KOPT-K1 (cell line): ENCODE measurements around the gene CCDC144A.
"Not testable (repeated sequence)": the region's sequence is repeated elsewhere in the genome, so short reads cannot be mapped to it uniquely, and the experiment has no call there.

Source experiments
- H3K27ac ChIP-seq: fragments of 200-600 bp; sonication (generic); 2 replicates; pipeline ENCODE4 v1.5.1; 2016; ENCODE audit warnings: antibody characterized with exemption, mild to moderate bottlenecking, low read depth, low read length; ENCODE audit not compliant: poor library complexity, severe bottlenecking
- H3K36me3 ChIP-seq: fragments of 200-600 bp; sonication (generic); 2 replicates; pipeline ENCODE4 v1.5.1; 2017; ENCODE audit warnings: antibody characterized with exemption, mild to moderate bottlenecking, low read length, moderate library complexity; ENCODE audit not compliant: insufficient read depth
- H3K9me3 ChIP-seq: fragments of 200-600 bp; sonication (generic); 2 replicates; pipeline ENCODE4 v1.5.1; 2017; ENCODE audit warnings: antibody characterized with exemption, low read length, mild to moderate bottlenecking; ENCODE audit not compliant: insufficient read depth, poor library complexity, severe bottlenecking

The CCDC144A gene, protein sequence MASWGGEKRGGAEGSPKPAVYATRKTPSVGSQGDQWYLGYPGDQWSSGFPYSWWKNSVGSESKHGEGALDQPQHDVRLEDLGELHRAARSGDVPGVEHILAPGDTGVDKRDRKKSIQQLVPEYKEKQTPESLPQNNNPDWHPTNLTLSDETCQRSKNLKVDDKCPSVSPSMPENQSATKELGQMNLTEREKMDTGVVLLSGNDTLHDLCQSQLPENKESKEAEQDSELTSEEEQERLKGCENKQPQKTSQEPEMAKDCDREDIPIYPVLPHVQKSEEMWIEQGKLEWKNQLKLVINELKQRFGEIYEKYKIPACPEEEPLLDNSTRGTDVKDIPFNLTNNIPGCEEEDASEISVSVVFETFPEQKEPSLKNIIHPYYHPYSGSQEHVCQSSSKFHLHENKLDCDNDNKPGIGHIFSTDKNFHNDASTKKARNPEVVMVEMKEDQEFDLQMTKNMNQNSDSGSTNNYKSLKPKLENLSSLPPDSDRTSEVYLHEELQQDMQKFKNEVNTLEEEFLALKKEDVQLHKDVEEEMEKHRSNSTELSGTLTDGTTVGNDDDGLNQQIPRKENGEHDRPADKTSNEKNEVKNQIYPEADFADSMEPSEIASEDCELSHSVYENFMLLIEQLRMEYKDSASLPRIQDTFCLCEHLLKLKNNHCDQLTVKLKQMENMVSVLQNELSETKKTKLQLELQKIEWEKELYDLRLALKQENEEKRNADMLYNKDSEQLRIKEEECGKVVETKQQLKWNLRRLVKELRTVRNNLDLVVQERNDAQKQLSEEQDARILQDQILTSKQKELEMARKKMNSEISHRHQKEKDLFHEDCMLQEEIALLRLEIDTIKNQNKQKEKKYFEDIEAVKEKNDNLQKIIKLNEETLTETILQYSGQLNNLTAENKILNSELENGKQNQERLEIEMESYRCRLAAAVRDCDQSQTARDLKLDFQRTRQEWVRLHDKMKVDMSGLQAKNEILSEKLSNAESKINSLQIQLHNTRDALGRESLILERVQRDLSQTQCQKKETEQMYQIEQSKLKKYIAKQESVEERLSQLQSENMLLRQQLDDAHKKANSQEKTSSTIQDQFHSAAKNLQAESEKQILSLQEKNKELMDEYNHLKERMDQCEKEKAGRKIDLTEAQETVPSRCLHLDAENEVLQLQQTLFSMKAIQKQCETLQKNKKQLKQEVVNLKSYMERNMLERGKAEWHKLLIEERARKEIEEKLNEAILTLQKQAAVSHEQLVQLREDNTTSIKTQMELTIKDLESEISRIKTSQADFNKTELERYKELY (N-terminal part only)

GRCh38 chr17:16689731-16690281, at the start of gene CCDC144A:
TSS of gene CCDC144A (plus strand) at chr17:16690241. CDS start at chr17:16690401, 160 bp downstream.
- not testable (repeated sequence) for H3K36me3 ChIP-seq, H3K27ac ChIP-seq, H3K9me3 ChIP-seq

DNA sequence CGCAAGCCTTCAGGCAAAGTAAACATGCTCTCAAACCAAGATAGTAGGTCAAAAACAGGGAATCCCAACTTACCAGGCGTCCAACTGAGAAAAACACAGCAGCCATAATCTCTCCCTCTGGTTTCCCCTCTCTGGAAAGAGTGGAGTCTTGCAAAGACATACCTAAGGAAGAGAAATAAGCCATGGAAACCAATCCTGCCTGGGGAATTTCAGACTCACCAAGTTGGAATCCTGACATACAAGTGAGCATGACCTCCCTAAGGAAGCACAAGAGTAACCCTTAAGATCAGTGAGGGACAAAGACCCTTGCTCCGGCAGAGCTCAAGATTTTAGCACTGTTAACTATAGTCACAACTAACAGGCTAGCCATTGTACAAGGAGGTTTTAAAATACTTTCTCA, 40.5 kb upstream of the CCDC144A start:
- Histone ChIP-seq H3K9me3 (no peaks in the 10 kb centered on the region), H3K36me3 (peaks cover 14% of the 10 kb centered on the region; the same call in 1 of the 2 replicates), H3K27ac (no peak overlapping the region)

- Histone ChIP-seq H3K9me3 (no peaks in the 10 kb centered on the region), H3K27ac (no peak overlapping the region), H3K36me3 (peaks cover 5% of the 10 kb centered on the region; the same call in 1 of the 2 replicates)
Measured at GRCh38 chr17:16652252-16652651, 37.8 kb upstream of the CCDC144A start.

GRCh38 chr17:16652847-16653366, 37.1 kb upstream of the CCDC144A start:
- Histone ChIP-seq H3K27ac (peak overlapping the region; percentile 76), H3K36me3 (peaks cover 5% of the 10 kb centered on the region; the same call in 1 of the 2 replicates), H3K9me3 (no peaks in the 10 kb centered on the region)

DNA sequence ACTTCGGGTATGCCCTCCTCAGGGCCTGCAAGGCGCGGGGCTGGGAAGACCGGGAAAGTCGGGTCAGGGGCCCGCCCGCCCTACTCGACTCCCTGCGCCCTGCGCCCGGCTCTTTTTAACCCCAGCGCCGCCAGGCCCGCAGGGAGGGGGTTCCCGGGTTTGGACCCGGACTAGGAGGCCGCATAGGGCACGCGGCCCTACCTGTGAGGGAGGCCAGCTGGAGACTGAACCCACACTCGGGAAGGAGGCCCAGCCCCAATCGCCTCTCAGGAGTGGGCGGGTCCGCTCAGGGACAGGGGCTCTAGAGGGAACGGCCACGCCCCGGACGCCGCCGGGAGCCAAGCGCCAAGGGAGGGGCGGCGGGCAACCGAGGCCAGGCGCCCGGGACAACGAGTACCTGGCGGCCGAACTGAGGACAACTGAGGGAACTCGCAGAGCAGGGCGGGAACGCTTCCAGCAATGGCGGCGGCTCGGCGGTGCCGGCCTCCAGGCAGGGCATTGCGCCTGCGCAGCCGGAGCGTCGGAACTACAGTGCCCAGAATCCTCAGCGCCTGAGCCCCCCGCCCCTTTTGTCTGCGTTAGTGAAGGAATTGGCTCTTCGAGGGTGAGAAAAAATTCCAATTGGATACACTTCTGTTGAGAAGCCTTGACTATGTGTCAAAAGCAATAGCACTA, 36.5 kb upstream of the CCDC144A start, which contains the start of gene ZNF624:
Gene ZNF624 (minus strand): TSS at position 484 of the 675 bp plus-strand sequence.
- H3K27ac ChIP-seq, result peak within 1 kb of the TSS; percentile 76
- no peaks in the 10 kb centered on the region for H3K9me3 ChIP-seq
- peaks cover 5% of the 10 kb centered on the region; the same call in 1 of the 2 replicates for H3K36me3 ChIP-seq

DNA sequence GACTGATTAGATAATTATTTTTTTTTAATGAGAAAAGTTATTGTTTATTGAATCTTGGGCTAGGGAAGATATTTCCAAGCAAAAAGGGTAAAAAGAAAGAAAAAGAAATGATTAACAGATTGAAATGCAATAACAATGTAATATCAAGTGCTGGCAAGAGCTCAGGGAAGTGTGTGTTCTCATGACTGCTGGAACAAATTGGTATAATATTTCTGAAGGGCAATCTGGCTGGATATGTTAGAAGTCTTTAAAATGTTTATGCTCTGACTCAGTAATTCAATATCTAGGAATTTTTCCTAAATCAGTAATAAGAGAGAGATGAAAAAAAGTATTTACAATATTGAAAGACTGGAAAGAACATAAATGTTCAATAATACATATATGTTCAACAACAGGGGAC, 28.8 kb upstream of the CCDC144A start:
- no peaks in the 10 kb centered on the region for H3K36me3 ChIP-seq
- H3K27ac ChIP-seq, result no peak overlapping the region

DNA sequence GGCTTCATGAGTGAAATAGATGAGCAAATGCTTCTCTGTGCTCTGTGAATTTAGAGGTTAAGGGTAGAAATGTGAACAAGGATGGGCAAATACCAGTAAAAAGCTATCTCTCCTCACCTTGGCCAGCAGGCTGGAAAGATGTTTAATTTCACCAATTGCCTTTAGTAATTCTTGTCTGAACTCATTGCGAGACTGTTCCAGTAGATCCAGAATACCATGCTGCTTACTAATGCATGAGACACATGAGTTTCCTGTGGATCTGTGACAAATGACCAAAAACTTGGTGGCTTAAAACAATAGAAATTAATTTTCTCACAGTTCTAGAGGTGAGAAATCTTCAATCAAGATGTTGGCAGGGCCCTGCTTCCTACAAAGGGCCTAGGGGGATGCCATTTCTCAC, 27.1 kb upstream of the CCDC144A start:
- no peak overlapping the region for H3K27ac ChIP-seq
- no peaks in the 10 kb centered on the region for H3K36me3 ChIP-seq
- H3K9me3 ChIP-seq, result peaks cover 4% of the 10 kb centered on the region

More for the DNA sequence above, 28.8 kb upstream of the CCDC144A start:
- peaks cover 4% of the 10 kb centered on the region for H3K9me3 ChIP-seq

- H3K27ac ChIP-seq, H3K9me3 ChIP-seq, H3K36me3 ChIP-seq: not testable (repeated sequence)
Measured at GRCh38 chr17:16666553-16666906, 23.5 kb upstream of the CCDC144A start.

- H3K9me3 ChIP-seq, H3K27ac ChIP-seq, H3K36me3 ChIP-seq: not testable (repeated sequence)
Measured at GRCh38 chr17:16666907-16667636, 23.0 kb upstream of the CCDC144A start.

DNA sequence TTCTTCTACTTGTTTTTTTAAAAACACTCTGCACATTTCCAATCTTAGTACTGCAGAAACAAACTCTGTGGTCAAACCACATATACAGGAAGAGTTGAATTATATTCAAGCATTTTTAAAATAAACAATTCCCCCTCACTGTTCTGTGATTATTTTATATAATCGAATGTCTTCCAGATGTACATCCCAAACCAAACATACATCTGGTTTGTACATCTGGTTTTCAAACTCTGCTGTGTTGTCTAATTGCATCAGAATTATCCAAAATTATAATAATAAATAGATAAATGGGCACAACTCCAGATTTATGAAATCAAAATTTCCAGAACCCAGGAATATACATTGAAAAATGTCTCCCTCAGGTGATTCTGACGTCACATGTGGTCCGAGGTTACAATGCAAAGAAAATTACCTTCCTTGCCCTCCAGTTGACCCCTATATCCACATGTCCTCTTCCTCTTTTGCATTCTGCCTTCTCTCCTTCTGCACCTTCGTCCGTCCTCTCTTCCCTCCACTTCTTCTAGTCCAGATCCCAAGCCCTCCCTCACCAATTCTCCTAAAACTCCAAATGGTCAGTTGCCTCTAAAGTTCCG, 13.3 kb upstream of the CCDC144A start:
- Histone ChIP-seq H3K27ac (no peak overlapping the region), H3K36me3 (no peaks in the 10 kb centered on the region), H3K9me3 (no peaks in the 10 kb centered on the region)

DNA sequence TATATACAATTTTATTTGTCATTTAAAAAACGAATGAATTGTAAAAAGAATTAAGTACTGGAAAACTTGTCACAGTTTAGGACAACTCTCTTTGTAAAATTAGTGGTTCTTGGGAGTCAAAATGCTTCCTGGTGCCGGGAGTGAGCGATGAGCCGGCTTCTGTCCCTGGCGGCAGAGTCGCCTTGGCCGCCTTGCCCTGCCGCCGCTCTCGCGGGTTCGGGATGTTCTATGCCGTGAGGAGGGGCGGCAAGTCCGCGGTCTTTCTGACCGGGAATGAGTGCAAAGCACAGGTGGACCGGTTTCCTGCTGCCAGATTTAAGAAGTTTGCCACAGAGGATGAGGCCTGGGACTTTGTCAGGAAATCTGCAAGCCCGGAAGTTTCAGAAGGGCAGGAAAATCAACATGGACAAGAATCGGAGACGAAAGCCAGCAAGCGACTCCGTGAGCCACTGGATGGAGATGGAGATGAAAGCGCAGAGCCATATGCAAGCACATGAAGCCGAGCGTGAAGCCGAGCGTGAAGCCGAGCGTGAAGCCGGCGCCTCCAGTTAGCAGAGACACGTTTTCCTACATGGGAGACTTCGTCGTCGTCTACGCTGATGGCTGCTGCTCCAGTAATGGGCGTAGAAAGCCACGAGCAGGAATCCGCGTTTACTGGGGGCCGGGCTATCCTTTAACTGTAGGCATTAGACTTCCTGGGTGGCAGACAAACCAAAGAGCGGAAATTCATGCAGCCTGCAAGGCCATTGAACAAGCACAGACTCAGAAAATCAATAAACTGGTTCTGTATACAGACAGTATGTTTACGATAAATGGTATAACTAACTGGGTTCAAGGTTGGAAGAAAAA, 6.5 kb upstream of the CCDC144A start:
- H3K27ac ChIP-seq, H3K36me3 ChIP-seq, H3K9me3 ChIP-seq: not testable (repeated sequence)

- not testable (repeated sequence) for H3K27ac ChIP-seq, H3K36me3 ChIP-seq, H3K9me3 ChIP-seq
Measured at GRCh38 chr17:16686019-16686418, 4.0 kb upstream of the CCDC144A start.
